ENCODE measurements around the gene ZNF438.

ZNF438 gene

GRCh38 chr10:31031558-31032257 is at the start of gene ZNF438:
TSS of gene ZNF438 (minus strand) at chr10:31031865. CDS start at chr10:30877034, 154,831 bp downstream.
- peak within 1 kb of the TSS; percentile 81 for H3K4me3 ChIP-seq (ENCODE audit: low read length)
- TF ChIP-seq CTCF (IDR thresholded peaks at IDR 0.05; ENCODE audit: insufficient read depth, low read depth, low read length, missing control alignments), result peak; percentile 46

GRCh38 chr10:31076610-31076988 is 44.9 kb upstream of the ZNF438 start:
- no peak for TF ChIP-seq CTCF (IDR thresholded peaks at IDR 0.05; ENCODE audit: insufficient read depth, low read depth, low read length, missing control alignments)
- DNase-seq (ENCODE audit: low read depth), result peak; percentile 43

More at GRCh38 chr10:31031558-31032257, at the start of gene ZNF438:
- peak; percentile 91 for DNase-seq (ENCODE audit: low read depth)

GRCh38 chr10:31075881-31076609 is 44.4 kb upstream of the ZNF438 start:
- DNase-seq (ENCODE audit: low read depth), result no peak
- no peak overlapping the region for H3K4me3 ChIP-seq (ENCODE audit: low read length)
- no peak for TF ChIP-seq CTCF (IDR thresholded peaks at IDR 0.05; ENCODE audit: insufficient read depth, low read depth, low read length, missing control alignments)

More at GRCh38 chr10:31076610-31076988, 44.9 kb upstream of the ZNF438 start:
- H3K4me3 ChIP-seq (ENCODE audit: low read length), result no peak overlapping the region

- peak; percentile 91 for DNase-seq (ENCODE audit: low read depth)
- no peak for TF ChIP-seq CTCF (IDR thresholded peaks at IDR 0.05; ENCODE audit: insufficient read depth, low read depth, low read length, missing control alignments)
- no peak overlapping the region for H3K4me3 ChIP-seq (ENCODE audit: low read length)
Observed at GRCh38 chr10:31075434-31075833, 43.8 kb upstream of the ZNF438 start.

- DNase-seq (ENCODE audit: low read depth), result no peak
- no peak overlapping the region for H3K4me3 ChIP-seq (ENCODE audit: low read length)
- TF ChIP-seq CTCF (IDR thresholded peaks at IDR 0.05; ENCODE audit: insufficient read depth, low read depth, low read length, missing control alignments), result no peak
Observed at GRCh38 chr10:31074722-31075086, 43.0 kb upstream of the ZNF438 start.

GRCh38 chr10:31073996-31074721 is 42.5 kb upstream of the ZNF438 start:
- no peak overlapping the region for H3K4me3 ChIP-seq (ENCODE audit: low read length)
- no peak for TF ChIP-seq CTCF (IDR thresholded peaks at IDR 0.05; ENCODE audit: insufficient read depth, low read depth, low read length, missing control alignments)
- DNase-seq (ENCODE audit: low read depth), result no peak

Measured in epithelial cell of esophagus (primary cell).